ENCODE data around the gene ALDH3B1. TPM values are rescaled to one million over a fixed set of nuclear protein-coding genes. Genes with fewer than 3 reads are reported as not detected.
"Not testable (repeated sequence)": the region's sequence is repeated elsewhere in the genome, so short reads cannot be mapped to it uniquely, and the experiment has no call there.

ALDH3B1 gene, protein sequence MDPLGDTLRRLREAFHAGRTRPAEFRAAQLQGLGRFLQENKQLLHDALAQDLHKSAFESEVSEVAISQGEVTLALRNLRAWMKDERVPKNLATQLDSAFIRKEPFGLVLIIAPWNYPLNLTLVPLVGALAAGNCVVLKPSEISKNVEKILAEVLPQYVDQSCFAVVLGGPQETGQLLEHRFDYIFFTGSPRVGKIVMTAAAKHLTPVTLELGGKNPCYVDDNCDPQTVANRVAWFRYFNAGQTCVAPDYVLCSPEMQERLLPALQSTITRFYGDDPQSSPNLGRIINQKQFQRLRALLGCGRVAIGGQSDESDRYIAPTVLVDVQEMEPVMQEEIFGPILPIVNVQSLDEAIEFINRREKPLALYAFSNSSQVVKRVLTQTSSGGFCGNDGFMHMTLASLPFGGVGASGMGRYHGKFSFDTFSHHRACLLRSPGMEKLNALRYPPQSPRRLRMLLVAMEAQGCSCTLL
- total RNA-seq: 10 to 100 TPM in 2 of 8 experiments, 1 to 10 TPM in 4, under 1 TPM in 2; 0.71 to 23.1 (median 3.4) TPM

GRCh38 chr11:68010090-68011041, at the start of gene ALDH3B1:
ALDH3B1 (plus strand) TSS chr11:68010327; CDS start chr11:68015298, 4,971 bp downstream.
- Histone ChIP-seq H3K4me3 (no peak within 1 kb of the TSS), H3K27ac (peak within 1 kb of the TSS in 1 of 2 donors; percentile 49), H3K4me1 (replicated peaks in 1 of 2) (peaks cover 22 to 29% of the 10 kb centered on the region in 2 donors)
- in situ Hi-C loops (cut with MboI; ENCODE audit: low pct_unique_long_range_greater_than_20kb in 2 of 9, low sequenced_read_pairs in 9 of 9, unreplicated experiment in 9 of 9): no loop called here
- 4 to 38% (median 13%) methylated on average over 4 to 8 of the region's 33 CpGs; no CpG with 5 or more reads in 5 of the 10 experiments for WGBS, 10 experiments
- ATAC-seq (replicated peaks in 6 of 8): peak; percentile 65 to 92 (median 71)

DNA sequence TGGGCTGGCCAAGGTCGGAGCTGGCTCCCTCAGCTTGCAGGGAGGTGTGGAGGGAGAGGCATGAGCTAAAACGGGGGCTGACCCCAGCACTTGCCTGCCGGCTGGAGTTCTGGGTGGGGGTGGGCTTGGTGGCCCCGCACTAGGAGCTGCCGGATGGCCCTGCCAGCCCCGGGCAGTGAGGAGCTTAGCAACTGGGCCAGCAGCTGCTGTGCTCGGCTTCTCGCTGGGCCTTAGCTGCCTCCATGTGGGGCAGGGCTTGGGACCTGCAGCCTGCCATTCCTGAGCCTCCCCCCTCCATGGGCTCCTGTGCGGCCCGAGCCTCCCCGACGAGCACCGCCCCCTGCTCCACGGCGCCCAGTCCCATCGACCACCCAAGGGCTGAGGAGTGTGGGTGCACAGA, 46.9 kb upstream of the ALDH3B1 start:
- H3K4me1 ChIP-seq (replicated peaks in 1 of 2); H3K27ac ChIP-seq; in situ Hi-C loops (cut with MboI; ENCODE audit: low pct_unique_long_range_greater_than_20kb in 2 of 9, low sequenced_read_pairs in 9 of 9, unreplicated experiment in 9 of 9); ATAC-seq (replicated peaks in 6 of 8); H3K4me3 ChIP-seq: not testable (repeated sequence)
- 0 to 100% (median 80%) methylated on average over 1 to 2 of the region's 16 CpGs; no CpG with 5 or more reads in 7 of the 10 experiments for WGBS, 10 experiments

- H3K4me3 ChIP-seq; H3K27ac ChIP-seq; H3K4me1 ChIP-seq (replicated peaks in 1 of 2); in situ Hi-C loops (cut with MboI; ENCODE audit: low pct_unique_long_range_greater_than_20kb in 2 of 9, low sequenced_read_pairs in 9 of 9, unreplicated experiment in 9 of 9); ATAC-seq (replicated peaks in 6 of 8): not testable (repeated sequence)
- WGBS, 10 experiments: 7 to 59% (median 20%) methylated on average over 1 to 4 of the region's 6 CpGs; no CpG with 5 or more reads in 5 of the 10 experiments
Measured at GRCh38 chr11:67963879-67964278, 46.2 kb upstream of the ALDH3B1 start.

GRCh38 chr11:67964746-67965145, 45.4 kb upstream of the ALDH3B1 start:
- ATAC-seq (replicated peaks in 6 of 8); H3K27ac ChIP-seq; in situ Hi-C loops (cut with MboI; ENCODE audit: low pct_unique_long_range_greater_than_20kb in 2 of 9, low sequenced_read_pairs in 9 of 9, unreplicated experiment in 9 of 9); H3K4me3 ChIP-seq; H3K4me1 ChIP-seq (replicated peaks in 1 of 2): not testable (repeated sequence)

DNA sequence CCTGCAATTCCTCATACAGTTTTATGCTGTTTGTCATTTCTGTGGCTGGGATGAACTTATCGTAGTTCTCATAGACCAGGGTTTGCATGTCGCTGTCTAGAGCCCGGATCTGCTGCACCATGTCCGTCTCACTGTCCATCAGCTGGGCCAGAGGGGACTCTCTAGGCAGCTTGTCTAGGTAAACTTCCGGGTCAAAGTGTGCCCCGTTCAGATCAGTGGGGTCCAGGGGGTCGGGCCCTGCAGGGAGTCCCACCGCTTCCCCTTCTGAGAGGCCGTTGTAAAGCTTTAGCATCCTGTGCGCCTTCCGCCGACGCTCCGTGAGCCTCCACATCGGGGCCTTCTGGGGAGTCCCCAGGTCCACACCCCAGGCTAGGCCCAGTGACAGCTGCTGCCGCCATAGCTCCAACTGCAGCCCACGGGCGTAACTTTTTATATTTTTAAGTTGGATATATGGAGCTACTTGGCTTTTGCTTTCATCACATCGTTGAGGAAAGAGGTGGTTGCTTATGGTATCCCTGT, 44.2 kb upstream of the ALDH3B1 start:
- H3K4me3 ChIP-seq; ATAC-seq (replicated peaks in 6 of 8); H3K27ac ChIP-seq; H3K4me1 ChIP-seq (replicated peaks in 1 of 2); in situ Hi-C loops (cut with MboI; ENCODE audit: low pct_unique_long_range_greater_than_20kb in 2 of 9, low sequenced_read_pairs in 9 of 9, unreplicated experiment in 9 of 9): not testable (repeated sequence)
- WGBS, 10 experiments: 40 to 94% (median 91%) methylated on average over 1 to 8 of the region's 19 CpGs; no CpG with 5 or more reads in 6 of the 10 experiments

DNA sequence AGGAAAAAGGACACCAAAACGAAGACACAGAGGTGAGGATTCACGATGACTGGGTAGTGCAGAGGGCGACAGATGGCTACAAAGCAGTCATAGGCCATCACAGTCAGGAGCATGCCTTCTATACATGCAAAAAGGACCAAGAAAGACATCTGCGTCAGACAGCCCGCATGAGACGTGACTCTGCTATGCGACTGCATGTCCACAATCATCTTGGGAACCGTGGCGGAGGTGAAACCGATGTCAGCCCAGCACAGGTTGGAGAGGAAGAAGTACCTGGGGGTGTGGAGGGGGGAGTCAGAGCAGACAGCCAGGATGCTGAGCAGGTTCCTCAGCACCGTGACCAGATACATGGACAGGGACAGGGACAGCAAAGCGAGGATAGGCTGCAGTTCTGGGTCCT, 35.4 kb upstream of the ALDH3B1 start:
- H3K4me3 ChIP-seq; H3K4me1 ChIP-seq (replicated peaks in 1 of 2); H3K27ac ChIP-seq; ATAC-seq (replicated peaks in 6 of 8); in situ Hi-C loops (cut with MboI; ENCODE audit: low pct_unique_long_range_greater_than_20kb in 2 of 9, low sequenced_read_pairs in 9 of 9, unreplicated experiment in 9 of 9): not testable (repeated sequence)
- WGBS, 10 experiments: 80 to 96% (median 85%) methylated on average over 1 to 6 of the region's 12 CpGs; no CpG with 5 or more reads in 7 of the 10 experiments

GRCh38 chr11:67978766-67979418, 31.2 kb upstream of the ALDH3B1 start:
- H3K4me1 ChIP-seq (replicated peaks in 1 of 2); H3K27ac ChIP-seq; H3K4me3 ChIP-seq; in situ Hi-C loops (cut with MboI; ENCODE audit: low pct_unique_long_range_greater_than_20kb in 2 of 9, low sequenced_read_pairs in 9 of 9, unreplicated experiment in 9 of 9); ATAC-seq (replicated peaks in 6 of 8): not testable (repeated sequence)
- WGBS, 10 experiments: 0 to 76% (median 61%) methylated on average over 1 to 5 of the region's 17 CpGs; no CpG with 5 or more reads in 7 of the 10 experiments

DNA sequence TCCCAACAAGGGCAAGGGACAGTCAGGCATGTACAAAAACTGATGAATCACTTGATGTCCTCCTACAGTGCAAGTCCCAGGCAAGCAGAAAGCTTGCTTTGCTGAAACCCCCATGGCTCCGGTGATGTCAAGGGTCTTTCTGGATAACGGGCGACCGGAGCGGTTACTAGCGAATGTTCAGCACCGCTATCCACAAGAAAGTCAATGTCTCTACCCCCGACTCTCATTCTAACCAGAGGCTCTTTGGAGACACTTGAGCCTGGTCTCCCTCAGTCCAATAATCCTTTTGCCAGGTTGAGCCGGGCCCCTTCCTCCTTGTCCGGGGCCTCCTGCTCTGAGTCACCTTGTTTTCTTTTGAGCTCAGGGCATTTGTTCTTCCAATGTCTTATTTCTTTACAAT, 28.9 kb upstream of the ALDH3B1 start:
- H3K27ac ChIP-seq; ATAC-seq (replicated peaks in 6 of 8); in situ Hi-C loops (cut with MboI; ENCODE audit: low pct_unique_long_range_greater_than_20kb in 2 of 9, low sequenced_read_pairs in 9 of 9, unreplicated experiment in 9 of 9); H3K4me1 ChIP-seq (replicated peaks in 1 of 2); H3K4me3 ChIP-seq: not testable (repeated sequence)
- 40 to 100% (median 80%) methylated on average over 1 to 4 of the region's 10 CpGs; no CpG with 5 or more reads in 6 of the 10 experiments for WGBS, 10 experiments

- H3K4me1 ChIP-seq (replicated peaks in 1 of 2); in situ Hi-C loops (cut with MboI; ENCODE audit: low pct_unique_long_range_greater_than_20kb in 2 of 9, low sequenced_read_pairs in 9 of 9, unreplicated experiment in 9 of 9); ATAC-seq (replicated peaks in 6 of 8); H3K27ac ChIP-seq; H3K4me3 ChIP-seq: not testable (repeated sequence)
- 53 to 100% (median 89%) methylated on average over 1 to 7 of the region's 17 CpGs; no CpG with 5 or more reads in 2 of the 10 experiments for WGBS, 10 experiments
Measured at GRCh38 chr11:67982255-67982857, 27.8 kb upstream of the ALDH3B1 start.

DNA sequence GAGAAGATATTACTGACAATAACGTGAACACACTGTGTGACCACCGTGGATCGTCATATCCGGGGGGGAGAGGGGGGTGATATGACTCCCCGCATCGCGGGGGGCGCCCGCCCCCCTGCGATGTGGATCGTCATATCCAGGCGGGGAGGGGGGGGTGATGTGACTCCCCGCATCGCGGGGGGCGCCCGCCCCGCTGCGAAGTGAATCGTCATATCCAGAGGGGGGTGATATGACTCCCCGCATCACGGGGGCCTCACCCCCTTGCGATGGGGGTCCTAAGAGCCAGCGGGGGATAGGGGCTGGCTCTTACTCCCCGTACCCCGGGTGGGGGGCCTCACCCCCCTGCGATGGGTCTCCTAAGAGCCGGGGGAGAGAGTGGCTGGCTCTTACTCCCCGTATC, 26.2 kb upstream of the ALDH3B1 start:
- Histone ChIP-seq H3K27ac (no peak overlapping the region), H3K4me1 (replicated peaks in 1 of 2) (peaks cover 0 to 3% of the 10 kb centered on the region in 2 donors), H3K4me3 (no peak overlapping the region)
- no peak for ATAC-seq (replicated peaks in 6 of 8)
- in situ Hi-C loops (cut with MboI; ENCODE audit: low pct_unique_long_range_greater_than_20kb in 2 of 9, low sequenced_read_pairs in 9 of 9, unreplicated experiment in 9 of 9): no loop called here
- 100% methylated on average over 1 of the region's 29 CpGs; no CpG with 5 or more reads in 9 of the 10 experiments for WGBS, 10 experiments

- H3K4me3 ChIP-seq; H3K27ac ChIP-seq; in situ Hi-C loops (cut with MboI; ENCODE audit: low pct_unique_long_range_greater_than_20kb in 2 of 9, low sequenced_read_pairs in 9 of 9, unreplicated experiment in 9 of 9); ATAC-seq (replicated peaks in 6 of 8); H3K4me1 ChIP-seq (replicated peaks in 1 of 2): not testable (repeated sequence)
- WGBS, 10 experiments: 0 to 100% (median 48%) methylated on average over 1 to 4 of the region's 6 CpGs; no CpG with 5 or more reads in 1 of the 10 experiments
Measured at GRCh38 chr11:67985302-67985701, 24.8 kb upstream of the ALDH3B1 start.
